ENCODE data around the gene RXFP1.

DNA sequence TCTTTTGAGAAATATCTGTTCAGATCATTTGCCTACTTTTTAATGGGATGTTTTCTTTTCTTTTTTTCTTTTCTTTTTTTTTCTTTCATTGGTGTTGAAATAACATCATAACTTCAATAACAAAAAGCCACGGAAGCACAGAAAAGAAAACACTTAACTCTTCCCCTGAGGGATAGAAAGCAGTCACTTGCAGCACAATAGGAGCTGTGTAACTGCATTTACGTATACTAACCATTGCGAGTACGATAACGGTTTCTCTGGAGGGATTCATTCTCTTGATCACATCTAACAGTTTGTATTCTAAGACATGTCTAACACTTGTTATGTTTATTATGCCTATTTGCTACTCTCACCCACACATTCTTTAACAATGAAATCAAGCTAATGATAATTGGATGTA is 122.7 kb downstream of the RXFP1 start:
- TF ChIP-seq POLR2AphosphoS5 (IDR thresholded peaks at IDR 0.05): no peak
- TF ChIP-seq CTCF (IDR thresholded peaks at IDR 0.05): no peak
- TF ChIP-seq EP300 (IDR thresholded peaks at IDR 0.05): no peak

Measured in stomach (tissue), 4 donors.